Mucosa of descending colon (tissue), 3 donors: ENCODE measurements around the gene SPOCK1. TPM values are rescaled to one million over a fixed set of nuclear protein-coding genes. Genes with fewer than 3 reads are reported as not detected.

Source experiments
- ATAC-seq: fragments of 200-7000 bp; cut with Tn5 transposase; one replicate; pipeline ENCODE4 v1.9.1; 2020; ENCODE audit warnings: mild to moderate bottlenecking, moderate library complexity
- DNase-seq, 3 donors: peaks; one replicate each; pipeline ENCODE4 v3.0.0-alpha.2; 2020
- H3K36me3 ChIP-seq: fragments of 200-600 bp; one replicate; pipeline ENCODE4 v1.8.0; 2021; ENCODE audit warnings: low read depth, mild to moderate bottlenecking
- H3K4me1 ChIP-seq: fragments of 200-600 bp; one replicate; pipeline ENCODE4 v1.8.0; 2021; ENCODE audit warnings: low read depth, mild to moderate bottlenecking
- H3K4me3 ChIP-seq: fragments of 200-600 bp; one replicate; pipeline ENCODE4 v1.8.0; 2021; ENCODE audit warnings: mild to moderate bottlenecking
- H3K9me3 ChIP-seq: fragments of 200-600 bp; one replicate; pipeline ENCODE4 v1.8.0; 2021; ENCODE audit warnings: mild to moderate bottlenecking
- CTCF ChIP-seq: fragments of 200-600 bp; IDR thresholded peaks from one replicate; pipeline ENCODE4 v1.8.0; 2022; ENCODE audit warnings: antibody characterized with exemption, mild to moderate bottlenecking
- intact Hi-C, 2 donors: fragments of 100-400 bp; cut with DNase I in 1 of 2; cut with micrococcal nuclease in 1 of 2; formaldehyde crosslinking; loops; one replicate each; pipeline versions ENCODE4 v1.11.0 to v1.11.1; 2022; cut with DNase I, micrococcal nuclease
- total RNA-seq, 3 donors: library from RNA; stranded (reverse); fragmentation: NEBNext Ultra II Directional in 2 of 3; extraction: Animal tissue kit (Norgen Biotek cat#: 25700) in 2 of 3; gene quantifications; one replicate each; pipeline versions ENCODE4 v1.2.1 to v1.2.4, GENCODE V29; 2021 to 2023
- donor health status: DM: no; HTN: no; CAD: no; lungs with moderate emphysema.
- donor health status: DM: no; HTN: no; CAD: no.
- donor health status: DM: no; HTN: yes; CAD: no.

The SPOCK1 gene
- total RNA-seq, 3 donors from 2014 or later: 1.8 to 55.5 (median 7.9) TPM

GRCh38 chr5:137158691-137159090 is 340.4 kb downstream of the SPOCK1 start:
- no peak for ATAC-seq
- intact Hi-C loops: no loop called here
- no peak for TF ChIP-seq CTCF
- Histone ChIP-seq H3K4me3 (no peak overlapping the region), H3K9me3 (no peaks in the 10 kb centered on the region), H3K36me3 (no peaks in the 10 kb centered on the region), H3K4me1 (no peaks in the 10 kb centered on the region)
- no peak for DNase-seq

GRCh38 chr5:137156180-137156579 is 342.9 kb downstream of the SPOCK1 start:
- Histone ChIP-seq H3K36me3 (no peaks in the 10 kb centered on the region), H3K9me3 (no peaks in the 10 kb centered on the region), H3K4me1 (no peaks in the 10 kb centered on the region), H3K4me3 (no peak overlapping the region)
- DNase-seq (no peak), ATAC-seq (no peak)
- intact Hi-C loops: no loop called here
- no peak for TF ChIP-seq CTCF

- Histone ChIP-seq H3K36me3 (no peaks in the 10 kb centered on the region), H3K4me1 (no peaks in the 10 kb centered on the region), H3K9me3 (no peaks in the 10 kb centered on the region), H3K4me3 (no peak overlapping the region)
- no peak for TF ChIP-seq CTCF
- intact Hi-C loops: no loop called here
- no peak for ATAC-seq
- no peak for DNase-seq
These were observed 343.7 kb downstream of the SPOCK1 start for GRCh38 chr5:137155261-137156000.

- intact Hi-C loops: no loop called here
- Histone ChIP-seq H3K9me3 (no peaks in the 10 kb centered on the region), H3K36me3 (no peaks in the 10 kb centered on the region), H3K4me1 (no peaks in the 10 kb centered on the region), H3K4me3 (no peak overlapping the region)
- no peak for TF ChIP-seq CTCF
- DNase-seq (no peak), ATAC-seq (no peak)
These were observed 346.5 kb downstream of the SPOCK1 start for GRCh38 chr5:137152616-137153015.

GRCh38 chr5:137148655-137149054 is 350.5 kb downstream of the SPOCK1 start:
- Histone ChIP-seq H3K4me1 (no peaks in the 10 kb centered on the region), H3K4me3 (no peak overlapping the region), H3K36me3 (no peaks in the 10 kb centered on the region), H3K9me3 (no peaks in the 10 kb centered on the region)
- DNase-seq: no peak
- no peak for TF ChIP-seq CTCF
- intact Hi-C loops: no loop called here
- ATAC-seq: no peak
